ENCODE data around the gene TMEM247. TPM values are rescaled to one million over a fixed set of nuclear protein-coding genes. Genes with fewer than 3 reads are reported as not detected.
"Not testable (repeated sequence)": the region's sequence is repeated elsewhere in the genome, so short reads cannot be mapped to it uniquely, and the experiment has no call there.

The TMEM247 gene
- polyA plus RNA-seq, 5 donors: not detected

GRCh38 chr2:46510598-46511177 lies 31.3 kb downstream of the TMEM247 start:
- no peak for DNase-seq

- DNase-seq: no peak
Measured at GRCh38 chr2:46512185-46512584, 32.8 kb downstream of the TMEM247 start.

GRCh38 chr2:46514738-46515137 lies 35.4 kb downstream of the TMEM247 start:
- no peak for DNase-seq

- no peak for DNase-seq
Measured at GRCh38 chr2:46517485-46517884, 38.1 kb downstream of the TMEM247 start.

- peak in 1 of 2 donors; percentile 18 for DNase-seq
Measured at GRCh38 chr2:46518861-46519260, 39.5 kb downstream of the TMEM247 start.

DNA sequence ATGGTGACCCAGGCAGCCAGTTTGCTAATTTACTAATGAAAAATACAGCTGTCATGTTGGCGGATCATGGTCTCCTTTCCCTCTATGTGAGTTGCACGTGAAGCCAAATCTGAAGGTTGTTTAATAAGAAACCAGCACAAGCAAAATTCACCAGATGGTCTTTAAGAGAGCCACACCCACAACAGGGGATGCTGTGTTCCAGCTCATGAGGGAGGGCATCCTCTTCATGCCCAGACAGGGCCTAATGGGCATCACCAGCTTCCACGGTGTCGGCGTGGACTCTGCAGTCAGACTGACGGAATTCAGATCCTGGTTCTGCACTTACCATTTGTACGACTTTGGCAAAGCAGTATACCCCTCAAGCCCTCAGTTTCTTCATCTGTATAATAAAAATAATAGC lies 39.9 kb downstream of the TMEM247 start:
- DNase-seq: no peak

DNA sequence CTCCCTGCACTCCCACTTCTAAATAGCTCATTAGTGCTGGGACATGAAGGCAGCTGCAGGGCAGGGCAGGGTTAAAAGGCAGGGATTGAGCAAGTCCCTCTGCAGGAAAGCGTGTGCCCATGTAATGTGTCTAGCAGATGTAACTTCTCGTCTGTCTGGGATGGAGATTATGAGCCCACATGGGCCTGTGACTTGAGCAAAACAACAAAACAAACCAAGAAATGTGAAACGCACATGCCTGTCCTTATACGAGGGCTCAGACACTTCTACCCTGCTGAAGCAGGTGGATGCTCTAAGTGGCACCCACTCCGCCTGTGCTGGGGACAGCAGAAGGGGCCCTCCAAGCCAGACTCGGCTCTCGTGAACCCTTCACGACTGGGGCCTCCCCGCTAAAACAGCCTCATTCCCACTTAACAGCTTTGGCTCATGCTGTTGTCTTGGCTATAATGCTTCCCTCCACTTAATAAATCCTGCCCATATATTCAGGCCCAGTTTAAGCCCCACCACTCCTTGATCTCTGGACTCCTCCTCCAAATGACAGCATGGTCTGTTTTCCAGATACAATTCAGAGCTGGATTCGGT lies 40.9 kb downstream of the TMEM247 start:
- DNase-seq: peak; percentile 78 to 86

- DNase-seq: peak; percentile 80 to 84
Measured at GRCh38 chr2:46521215-46521683, 41.9 kb downstream of the TMEM247 start.

- DNase-seq: not testable (repeated sequence)
Measured at GRCh38 chr2:46522385-46522784, 43.0 kb downstream of the TMEM247 start.

GRCh38 chr2:46525522-46526155 lies 46.3 kb downstream of the TMEM247 start:
- no peak for DNase-seq

DNA sequence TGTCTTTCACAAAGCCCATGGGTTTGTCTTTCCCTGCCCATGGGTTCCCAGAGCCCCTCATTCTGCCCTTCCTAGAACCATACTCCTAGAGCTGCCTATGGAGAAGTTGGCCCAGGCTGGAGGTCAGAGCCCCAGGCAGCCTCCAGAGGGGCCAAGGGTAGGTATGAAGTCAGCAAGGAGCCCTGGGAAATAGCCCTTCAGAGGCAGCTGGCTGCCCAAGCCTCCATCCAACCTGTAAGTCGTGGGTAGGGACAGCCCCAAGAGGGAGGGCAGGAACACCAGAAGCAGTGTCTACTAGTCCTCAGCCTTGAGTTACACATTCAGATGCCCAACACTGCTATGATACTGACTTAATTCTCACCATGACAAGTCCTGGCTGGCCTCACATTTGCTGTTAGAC lies 49.5 kb downstream of the TMEM247 start:
- DNase-seq: no peak

- no peak for DNase-seq
Measured at GRCh38 chr2:46530639-46531038, 51.3 kb downstream of the TMEM247 start.

- no peak for DNase-seq
Measured at GRCh38 chr2:46531863-46532262, 52.5 kb downstream of the TMEM247 start.

Other genes starting within 250 kb of the TMEM247 start
- 100 to 1,000 TPM; 189 to 276 (median 216) TPM for gene EPAS1, start 182.2 kb upstream of the TMEM247 start, polyA plus RNA-seq (ENCODE audit: insufficient read depth in 1 of 5, insufficient read length in 5 of 5, low replicate concordance in 1 of 5)
- gene RHOQ, start 62.9 kb downstream of the TMEM247 start, polyA plus RNA-seq (ENCODE audit: insufficient read depth in 1 of 5, insufficient read length in 5 of 5, low replicate concordance in 1 of 5): 10 to 100 TPM; 51.9 to 69.9 (median 60.7) TPM
- gene ATP6V1E2, start 63.0 kb downstream of the TMEM247 start, polyA plus RNA-seq (ENCODE audit: insufficient read depth in 1 of 5, insufficient read length in 5 of 5, low replicate concordance in 1 of 5): 1 to 10 TPM; 2.9 to 5.9 (median 5.1) TPM
- 10 to 100 TPM; 32.8 to 57.5 (median 46.5) TPM for gene PIGF, start 137.5 kb downstream of the TMEM247 start, polyA plus RNA-seq (ENCODE audit: insufficient read depth in 1 of 5, insufficient read length in 5 of 5, low replicate concordance in 1 of 5)
- gene CRIPT, start 137.7 kb downstream of the TMEM247 start, polyA plus RNA-seq (ENCODE audit: insufficient read depth in 1 of 5, insufficient read length in 5 of 5, low replicate concordance in 1 of 5): 10 to 100 TPM; 18.0 to 25.6 (median 21.6) TPM
- gene SOCS5, start 219.7 kb downstream of the TMEM247 start, polyA plus RNA-seq (ENCODE audit: insufficient read depth in 1 of 5, insufficient read length in 5 of 5, low replicate concordance in 1 of 5): 10 to 100 TPM; 26.2 to 36.5 (median 31.0) TPM